Measurements from ENCODE around the gene FADS3.

The FADS3 gene

GRCh38 chr11:61888590-61888989 lies 2.8 kb downstream of the FADS3 start:
- DNase-seq (no peak), ATAC-seq (ENCODE audit: insufficient read depth, low read depth) (no peak)
- TF ChIP-seq EZH2 (IDR thresholded peaks at IDR 0.05; ENCODE audit: borderline replicate concordance, low read depth, low read length, severe bottlenecking): no peak
- TF ChIP-seq CTCF (IDR thresholded peaks at IDR 0.05; ENCODE audit: borderline replicate concordance, extremely low read depth, low read length, poor library complexity, severe bottlenecking): no peak
- Histone ChIP-seq H3K27ac (ENCODE audit: low read length) (no peak overlapping the region), H3K27me3 (ENCODE audit: insufficient read depth, low read length, poor library complexity) (peaks cover 4% of the 10 kb centered on the region), H4K20me1 (ENCODE audit: insufficient read depth, low read length) (peaks cover 8% of the 10 kb centered on the region), H3K79me2 (ENCODE audit: insufficient read depth, low read length) (no peaks in the 10 kb centered on the region), H3K9ac (ENCODE audit: low read depth, low read length) (no peak overlapping the region), H3K4me1 (ENCODE audit: insufficient read depth, low read length) (peaks cover 22% of the 10 kb centered on the region), H3K4me3 (ENCODE audit: low read depth in 1 of 2, low read length in 2 of 2) (no peak overlapping the region), H3K36me3 (ENCODE audit: insufficient read depth, low read length) (no peaks in the 10 kb centered on the region), H2AFZ (ENCODE audit: low read depth, low read length) (no peak overlapping the region), H3K9me3 (ENCODE audit: insufficient read depth, low read length, severe bottlenecking) (no peaks in the 10 kb centered on the region), H3K4me2 (ENCODE audit: insufficient read depth, low read length) (no peak overlapping the region)

GRCh38 chr11:61887839-61888494 lies 3.4 kb downstream of the FADS3 start:
- TF ChIP-seq CTCF (IDR thresholded peaks at IDR 0.05; ENCODE audit: borderline replicate concordance, extremely low read depth, low read length, poor library complexity, severe bottlenecking): no peak
- TF ChIP-seq EZH2 (IDR thresholded peaks at IDR 0.05; ENCODE audit: borderline replicate concordance, low read depth, low read length, severe bottlenecking): no peak
- Histone ChIP-seq H3K9me3 (ENCODE audit: insufficient read depth, low read length, severe bottlenecking) (no peaks in the 10 kb centered on the region), H3K27ac (ENCODE audit: low read length) (no peak overlapping the region), H3K79me2 (ENCODE audit: insufficient read depth, low read length) (no peaks in the 10 kb centered on the region), H3K4me2 (ENCODE audit: insufficient read depth, low read length) (no peak overlapping the region), H3K4me1 (ENCODE audit: insufficient read depth, low read length) (peaks cover 22% of the 10 kb centered on the region), H3K36me3 (ENCODE audit: insufficient read depth, low read length) (no peaks in the 10 kb centered on the region), H3K4me3 (ENCODE audit: low read depth in 1 of 2, low read length in 2 of 2) (no peak overlapping the region), H4K20me1 (ENCODE audit: insufficient read depth, low read length) (peaks cover 11% of the 10 kb centered on the region), H3K9ac (ENCODE audit: low read depth, low read length) (no peak overlapping the region), H2AFZ (ENCODE audit: low read depth, low read length) (no peak overlapping the region), H3K27me3 (ENCODE audit: insufficient read depth, low read length, poor library complexity) (peaks cover 4% of the 10 kb centered on the region)
- DNase-seq (no peak), ATAC-seq (ENCODE audit: insufficient read depth, low read depth) (no peak)

- no peak for DNase-seq
- H3K27ac ChIP-seq (ENCODE audit: low read length): no peak overlapping the region
- no peaks in the 10 kb centered on the region for H3K79me2 ChIP-seq (ENCODE audit: insufficient read depth, low read length)
Measured at GRCh38 chr11:61886643-61887042, 4.7 kb downstream of the FADS3 start.

More at GRCh38 chr11:61886643-61887042, 4.7 kb downstream of the FADS3 start:
- Histone ChIP-seq H3K36me3 (ENCODE audit: insufficient read depth, low read length) (no peaks in the 10 kb centered on the region), H3K4me1 (ENCODE audit: insufficient read depth, low read length) (peaks cover 17% of the 10 kb centered on the region), H3K9ac (ENCODE audit: low read depth, low read length) (no peak overlapping the region), H3K27me3 (ENCODE audit: insufficient read depth, low read length, poor library complexity) (peaks cover 2% of the 10 kb centered on the region), H3K9me3 (ENCODE audit: insufficient read depth, low read length, severe bottlenecking) (no peaks in the 10 kb centered on the region), H4K20me1 (ENCODE audit: insufficient read depth, low read length) (peaks cover 11% of the 10 kb centered on the region), H3K4me2 (ENCODE audit: insufficient read depth, low read length) (no peak overlapping the region), H3K4me3 (ENCODE audit: low read depth in 1 of 2, low read length in 2 of 2) (no peak overlapping the region), H2AFZ (ENCODE audit: low read depth, low read length) (no peak overlapping the region)
- no peak for TF ChIP-seq CTCF (IDR thresholded peaks at IDR 0.05; ENCODE audit: borderline replicate concordance, extremely low read depth, low read length, poor library complexity, severe bottlenecking)
- no peak for TF ChIP-seq EZH2 (IDR thresholded peaks at IDR 0.05; ENCODE audit: borderline replicate concordance, low read depth, low read length, severe bottlenecking)
- no peak for ATAC-seq (ENCODE audit: insufficient read depth, low read depth)
